ENCODE data around the gene MESD.

- TF ChIP-seq RAD21 (IDR thresholded peaks at IDR 0.05; ENCODE audit: low read length) (no peak), POLR2AphosphoS5 (IDR thresholded peaks at IDR 0.05; ENCODE audit: low read depth, low read length) (no peak), CTCF (IDR thresholded peaks at IDR 0.05) (no peak; the same call in 1 of the 2 replicates), ZBTB33 (IDR thresholded peaks at IDR 0.05; ENCODE audit: borderline replicate concordance, low read depth) (no peak), YY1 (IDR thresholded peaks at IDR 0.05; ENCODE audit: low read depth) (no peak), TAF1 (IDR thresholded peaks at IDR 0.05; ENCODE audit: borderline replicate concordance, low read depth, low read length) (no peak), MAX (IDR thresholded peaks at IDR 0.05; ENCODE audit: low read depth) (no peak), GABPA (IDR thresholded peaks at IDR 0.05; ENCODE audit: low read depth) (no peak), EP300 (IDR thresholded peaks at IDR 0.05; ENCODE audit: borderline replicate concordance in 1 of 2, low read depth in 1 of 2, low read length in 1 of 2) (no peak)
Measured at GRCh38 chr15:80982205-80982604, 7.4 kb downstream of the MESD start.
